Mucosa of gallbladder (tissue), 1 donor: Measurements from ENCODE around the gene GPX3. TPM values are rescaled to one million over a fixed set of nuclear protein-coding genes. Genes with fewer than 3 reads are reported as not detected.

Source experiments
- DNase-seq: peaks from one replicate; pipeline ENCODE4 v3.0.0-alpha.2; 2020; ENCODE audit warnings: low spot score
- total RNA-seq: library from RNA; stranded (reverse); gene quantifications from one replicate; pipeline ENCODE4 v1.2.1, GENCODE V29; 2021
- donor health status: DM: no; HTN: no; CAD: no.

Gene GPX3
- total RNA-seq, 1 donor from 2014 or later = 131 TPM

DNA sequence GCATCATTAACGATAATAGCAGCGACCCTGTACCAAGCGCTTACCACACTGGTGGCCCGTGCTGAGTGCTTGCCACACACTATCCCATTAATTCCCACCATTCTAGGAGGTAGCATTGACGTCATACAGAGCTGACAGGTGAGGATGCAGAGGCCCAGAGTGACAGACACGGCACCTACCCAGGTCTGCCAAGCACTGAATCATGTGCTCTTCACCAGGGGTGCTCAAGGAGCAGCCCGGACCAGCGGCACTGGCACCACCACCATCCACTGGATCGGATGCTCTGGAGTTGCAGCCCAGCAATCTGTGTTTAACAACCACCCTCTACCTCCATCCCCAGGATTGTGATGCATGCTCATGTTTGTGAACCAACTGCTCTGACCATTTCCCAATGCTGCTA is 57.0 kb downstream of the GPX3 start:
- no peak for DNase-seq

DNA sequence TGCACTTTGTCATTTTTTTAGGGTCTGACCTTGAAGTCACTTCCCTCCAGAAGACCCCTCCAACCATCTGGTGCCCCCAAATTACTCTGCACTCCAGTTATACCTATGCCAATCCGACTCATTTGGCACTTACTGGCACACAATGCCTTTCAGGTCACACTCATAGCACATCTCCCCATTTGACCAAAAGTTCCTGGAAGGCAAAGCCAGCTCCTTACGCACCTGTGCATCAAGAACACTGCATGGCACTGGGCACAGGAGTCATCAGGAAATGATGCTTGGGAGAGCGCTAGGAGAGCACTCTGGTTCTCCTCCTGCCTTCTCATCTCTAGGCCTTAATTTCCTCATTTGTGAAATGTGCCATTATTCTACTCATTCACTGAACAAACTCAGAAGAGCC is 57.6 kb downstream of the GPX3 start:
- no peak for DNase-seq

Other genes starting within 250 kb of the GPX3 start
- 9.5 TPM for gene SMIM3, start 241.8 kb upstream of the GPX3 start, total RNA-seq
- gene IRGM, start 174.1 kb upstream of the GPX3 start, total RNA-seq = 0.29 TPM
- 5.0 TPM for gene ZNF300, start 115.6 kb upstream of the GPX3 start, total RNA-seq
- gene TNIP1, start 60.4 kb downstream of the GPX3 start, total RNA-seq = 124 TPM
- gene ANXA6, start 137.2 kb downstream of the GPX3 start, total RNA-seq = 153 TPM
- gene CCDC69, start 203.5 kb downstream of the GPX3 start, total RNA-seq = 36.0 TPM
- 38.1 TPM for gene GM2A, start 232.6 kb downstream of the GPX3 start, total RNA-seq